HepG2 (cell line): Measurements from ENCODE around the gene CDNF. TPM values are rescaled to one million over a fixed set of nuclear protein-coding genes. Genes with fewer than 3 reads are reported as not detected.

Experiments used
- AFF4 ChIP-seq: sonication (generic); formaldehyde crosslinking; IDR thresholded peaks from 2 replicates; pipeline ENCODE4 v1.4.0; 2020; ENCODE audit warnings: missing genetic modification reagents
- FOXJ3 ChIP-seq: sonication (generic); formaldehyde crosslinking; IDR thresholded peaks from 2 replicates; pipeline ENCODE4 v1.4.0; 2020; ENCODE audit warnings: missing genetic modification reagents, mild to moderate bottlenecking, borderline replicate concordance
- HIC2 ChIP-seq: sonication (generic); formaldehyde crosslinking; IDR thresholded peaks from 2 replicates; pipeline ENCODE4 v1.9.0; 2022; ENCODE audit warnings: low read depth, missing genetic modification reagents
- KDM3A ChIP-seq: IDR thresholded peaks from 2 replicates; pipeline ENCODE4 v1.6.1; 2018; ENCODE audit warnings: low read depth, missing compliant biosample characterization
- MIER3 ChIP-seq: IDR thresholded peaks from 2 replicates; pipeline ENCODE4 v1.6.1; 2016; ENCODE audit warnings: missing compliant biosample characterization, borderline replicate concordance
- NFIB ChIP-seq: sonication (generic); formaldehyde crosslinking; IDR thresholded peaks from 2 replicates; pipeline ENCODE4 v1.9.0; 2021; ENCODE audit warnings: missing genetic modification reagents, mild to moderate bottlenecking, borderline replicate concordance
- RELA ChIP-seq: sonication (generic); formaldehyde crosslinking; IDR thresholded peaks from 2 replicates; pipeline ENCODE4 v1.4.0; 2020; ENCODE audit warnings: missing genetic modification reagents
- REST ChIP-seq, 2 experiments: IDR thresholded peaks; 2 replicates each; pipeline ENCODE4 v1.6.1; 2011 to 2012; ENCODE audit warnings: low read length in 2 of 2, borderline replicate concordance in 1 of 2, low read depth in 1 of 2, mild to moderate bottlenecking in 1 of 2, moderate library complexity in 1 of 2
- RFX1 ChIP-seq: fragments of 450-650 bp; IDR thresholded peaks from 2 replicates; pipeline ENCODE4 v1.6.1; 2017
- SMYD3 ChIP-seq: sonication (generic); formaldehyde crosslinking; IDR thresholded peaks from 2 replicates; pipeline ENCODE4 v1.8.1; 2023; ENCODE audit warnings: mild to moderate bottlenecking, missing genetic modification reagents
- SRSF4 ChIP-seq: fragments of 200-400 bp; formaldehyde crosslinking; IDR thresholded peaks from one replicate; pipeline ENCODE4 v1.6.1; 2018; ENCODE audit warnings: mild to moderate bottlenecking, low read depth, low read length, moderate library complexity; ENCODE audit not compliant: poor library complexity, severe bottlenecking
- ZBTB38 ChIP-seq: sonication (generic); formaldehyde crosslinking; IDR thresholded peaks from 2 replicates; pipeline ENCODE4 v1.5.1; 2020; ENCODE audit warnings: mild to moderate bottlenecking, missing genetic modification reagents
- ZFP1 ChIP-seq: IDR thresholded peaks from 2 replicates; pipeline ENCODE4 v1.6.1; 2016
- ZNF224 ChIP-seq: sonication (generic); formaldehyde crosslinking; IDR thresholded peaks from 2 replicates; pipeline ENCODE4 v1.5.0; 2020; ENCODE audit warnings: mild to moderate bottlenecking, missing genetic modification reagents
- ZNF3 ChIP-seq: IDR thresholded peaks from 2 replicates; pipeline ENCODE4 v1.7.0; 2017; ENCODE audit warnings: inconsistent platforms
- ZNF773 ChIP-seq: sonication (generic); formaldehyde crosslinking; IDR thresholded peaks from 2 replicates; pipeline ENCODE4 v1.4.0; 2020; ENCODE audit warnings: missing genetic modification reagents, borderline replicate concordance
- ZNF841 ChIP-seq: sonication (generic); formaldehyde crosslinking; IDR thresholded peaks from 2 replicates; pipeline ENCODE4 v1.8.1; 2023; ENCODE audit warnings: missing genetic modification reagents, borderline replicate concordance
- ZSCAN12 ChIP-seq: sonication (generic); formaldehyde crosslinking; IDR thresholded peaks from 2 replicates; pipeline ENCODE4 v1.9.0; 2021; ENCODE audit warnings: mild to moderate bottlenecking, missing genetic modification reagents
- ZSCAN5A ChIP-seq: sonication (generic); formaldehyde crosslinking; IDR thresholded peaks from 2 replicates; pipeline ENCODE4 v1.8.0; 2022; ENCODE audit warnings: mild to moderate bottlenecking, missing genetic modification reagents, borderline replicate concordance
- polyA plus RNA-seq, 8 experiments: library from polyadenylated mRNA; depleted of rRNA in 3 of 8; stranded (reverse) in 7 of 8; unstranded in 1 of 8; fragments of >200 nt; fragmentation: Illumina TruSeq in 4 of 8; extraction: Trizol in 4 of 8; gene quantifications; 2 replicates each; pipeline versions ENCODE4 v1.2.1 to v1.2.3, GENCODE V29; 2011 to 2016; ENCODE audit warnings: low read depth in 4 of 8, missing spikeins in 1 of 8, mixed read lengths in 1 of 8; ENCODE audit not compliant: insufficient read depth in 1 of 8
- total RNA-seq, 5 experiments: library from RNA; depleted of rRNA; stranded (reverse); fragments of >200 nt; fragmentation: Illumina TruSeq; extraction: Trizol; gene quantifications; 2 replicates each; pipeline ENCODE4 v1.2.3, GENCODE V29; 2016; ENCODE audit warnings: low read depth in 1 of 5

CDNF gene
- total and polyA plus RNA-seq, 2 of the 13 experiments (the other 11 are each of a cell fraction or from before 2014, with no cell fraction given): 0.29 to 0.33 TPM

- TF ChIP-seq SMYD3 (CRISPR knock-in tag) (no peak), NFIB (CRISPR knock-in tag) (no peak), RFX1 (no peak; the same call in 1 of the 2 replicates), ZNF841 (no peak), AFF4 (CRISPR knock-in tag) (no peak), FOXJ3 (CRISPR knock-in tag) (peak; percentile 75; the same call in 1 of the 2 replicates), KDM3A (CRISPR knock-in tag) (peak; percentile 48; the same call in 1 of the 2 replicates), MIER3 (CRISPR knock-in tag) (no peak), ZNF224 (CRISPR knock-in tag) (peak; percentile 60; the same call in 1 of the 2 replicates), HIC2 (no peak), RELA (CRISPR knock-in tag) (no peak), ZFP1 (CRISPR knock-in tag) (no peak), ZNF3 (no peak), ZSCAN12 (no peak), REST (IDR thresholded peaks at IDR 0.05; ENCODE audit: borderline replicate concordance in 1 of 2, low read depth in 1 of 2, low read length in 2 of 2) (no peak), ZSCAN5A (CRISPR knock-in tag) (no peak), SRSF4 (no peak), ZNF773 (CRISPR knock-in tag) (no peak), ZBTB38 (CRISPR knock-in tag) (no peak)
Observed at GRCh38 chr10:14837757-14838581, at the start of gene CDNF, which contains the start of the genes HSPA14 and MSANTD7 (continued).
